Measurements from ENCODE around the gene TMCC1.
"Not testable (repeated sequence)": the region's sequence is repeated elsewhere in the genome, so short reads cannot be mapped to it uniquely, and the experiment has no call there.

The TMCC1 gene

DNA sequence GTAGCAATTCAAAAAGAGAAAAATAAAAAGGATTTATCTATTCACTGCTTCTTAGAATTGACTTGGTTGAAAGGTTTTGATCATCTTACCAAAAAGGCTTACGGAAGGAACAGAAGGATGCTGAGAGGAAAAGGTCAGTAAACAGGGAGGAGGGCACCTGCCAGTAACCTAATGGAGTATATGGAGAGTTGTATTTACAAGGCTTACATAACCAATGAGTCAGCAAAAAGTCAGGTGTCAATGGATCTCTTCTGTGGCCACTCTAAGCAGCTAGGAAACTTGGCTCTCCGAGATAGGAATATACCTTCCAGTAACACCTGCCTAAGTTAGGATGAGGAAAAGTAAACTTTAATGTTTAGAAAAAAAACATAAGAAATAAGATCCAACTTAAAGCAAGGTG, 206.6 kb downstream of the TMCC1 start:
- in situ Hi-C loops (cut with MboI; ENCODE audit: low sequenced_read_pairs, unreplicated experiment), result no loop called here
- DNase-seq (ENCODE audit: low spot score), result no peak
- TF ChIP-seq, protein P1, sequence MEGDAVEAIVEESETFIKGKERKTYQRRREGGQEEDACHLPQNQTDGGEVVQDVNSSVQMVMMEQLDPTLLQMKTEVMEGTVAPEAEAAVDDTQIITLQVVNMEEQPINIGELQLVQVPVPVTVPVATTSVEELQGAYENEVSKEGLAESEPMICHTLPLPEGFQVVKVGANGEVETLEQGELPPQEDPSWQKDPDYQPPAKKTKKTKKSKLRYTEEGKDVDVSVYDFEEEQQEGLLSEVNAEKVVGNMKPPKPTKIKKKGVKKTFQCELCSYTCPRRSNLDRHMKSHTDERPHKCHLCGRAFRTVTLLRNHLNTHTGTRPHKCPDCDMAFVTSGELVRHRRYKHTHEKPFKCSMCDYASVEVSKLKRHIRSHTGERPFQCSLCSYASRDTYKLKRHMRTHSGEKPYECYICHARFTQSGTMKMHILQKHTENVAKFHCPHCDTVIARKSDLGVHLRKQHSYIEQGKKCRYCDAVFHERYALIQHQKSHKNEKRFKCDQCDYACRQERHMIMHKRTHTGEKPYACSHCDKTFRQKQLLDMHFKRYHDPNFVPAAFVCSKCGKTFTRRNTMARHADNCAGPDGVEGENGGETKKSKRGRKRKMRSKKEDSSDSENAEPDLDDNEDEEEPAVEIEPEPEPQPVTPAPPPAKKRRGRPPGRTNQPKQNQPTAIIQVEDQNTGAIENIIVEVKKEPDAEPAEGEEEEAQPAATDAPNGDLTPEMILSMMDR (IDR thresholded peaks at IDR 0.05; ENCODE audit: borderline replicate concordance, control extremely low read depth, extremely low read depth, insufficient read depth, missing control alignments), result no peak

DNA sequence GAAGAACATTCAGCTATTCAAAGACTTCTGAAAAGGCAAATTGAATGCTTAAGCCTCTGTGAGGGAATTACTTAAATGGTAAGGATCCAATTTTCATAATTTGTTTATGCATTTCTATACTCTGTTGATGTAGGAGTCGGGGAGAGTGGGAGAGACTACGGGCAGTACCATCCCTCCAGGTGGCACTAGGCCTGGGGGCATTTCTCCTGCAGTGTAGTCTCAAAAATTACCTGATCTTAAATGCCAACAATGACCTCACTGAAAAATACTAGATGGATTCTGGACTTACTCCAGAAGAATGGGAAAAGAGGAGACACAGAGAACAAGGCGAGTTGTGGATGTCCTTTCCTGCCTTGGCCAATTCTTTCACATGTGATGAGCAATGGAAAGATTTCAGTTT, 209.2 kb downstream of the TMCC1 start:
- no peak for DNase-seq (ENCODE audit: low spot score)
- TF ChIP-seq, protein P1 (IDR thresholded peaks at IDR 0.05; ENCODE audit: borderline replicate concordance, control extremely low read depth, extremely low read depth, insufficient read depth, missing control alignments), result no peak
- in situ Hi-C loops (cut with MboI; ENCODE audit: low sequenced_read_pairs, unreplicated experiment), result no loop called here

DNA sequence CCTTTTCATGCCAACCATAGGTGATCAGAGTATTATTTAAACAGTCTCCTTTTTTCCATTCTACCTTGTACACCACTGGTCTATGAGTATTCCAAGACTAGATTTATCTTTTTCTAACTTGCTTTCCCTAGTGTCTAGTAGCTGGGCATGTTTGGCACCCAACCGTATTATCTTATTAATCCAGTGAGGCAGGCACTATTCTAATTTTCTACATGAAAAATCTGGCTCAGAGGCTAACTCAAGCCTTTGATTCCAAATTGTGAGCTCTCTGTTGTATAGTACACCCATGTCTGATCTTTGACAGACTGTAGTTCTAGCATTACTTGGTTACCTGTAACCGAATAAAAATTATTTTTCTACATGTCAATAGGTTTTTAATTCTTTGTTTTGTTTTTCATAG, 210.3 kb downstream of the TMCC1 start:
- TF ChIP-seq, protein P1 (IDR thresholded peaks at IDR 0.05; ENCODE audit: borderline replicate concordance, control extremely low read depth, extremely low read depth, insufficient read depth, missing control alignments), result no peak

DNA sequence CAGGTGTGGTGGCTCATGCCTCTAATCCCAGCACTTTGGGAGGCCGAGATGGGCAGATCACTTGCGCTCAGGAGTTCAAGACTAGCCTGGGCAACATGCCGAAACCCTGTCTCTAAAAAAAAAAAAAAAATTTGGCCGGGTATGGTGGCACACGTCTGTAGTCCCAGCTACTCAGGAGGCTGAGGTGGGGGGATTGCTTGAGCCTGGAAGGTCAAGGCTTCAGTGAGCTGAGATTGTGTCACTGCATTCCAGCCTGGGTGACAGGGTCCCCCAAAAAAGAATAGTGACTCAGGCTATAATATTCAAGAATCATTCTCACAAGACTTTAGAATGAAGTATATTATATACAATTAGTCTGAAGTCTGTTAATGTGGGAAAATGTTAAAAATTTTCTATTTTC, 216.5 kb downstream of the TMCC1 start:
- TF ChIP-seq, protein P1 (IDR thresholded peaks at IDR 0.05; ENCODE audit: borderline replicate concordance, control extremely low read depth, extremely low read depth, insufficient read depth, missing control alignments), result no peak
- in situ Hi-C loops (cut with MboI; ENCODE audit: low sequenced_read_pairs, unreplicated experiment), result no loop called here
- DNase-seq (ENCODE audit: low spot score), result no peak

More for the DNA sequence above, 210.3 kb downstream of the TMCC1 start:
- in situ Hi-C loops (cut with MboI; ENCODE audit: low sequenced_read_pairs, unreplicated experiment), result no loop called here
- DNase-seq (ENCODE audit: low spot score), result no peak

DNA sequence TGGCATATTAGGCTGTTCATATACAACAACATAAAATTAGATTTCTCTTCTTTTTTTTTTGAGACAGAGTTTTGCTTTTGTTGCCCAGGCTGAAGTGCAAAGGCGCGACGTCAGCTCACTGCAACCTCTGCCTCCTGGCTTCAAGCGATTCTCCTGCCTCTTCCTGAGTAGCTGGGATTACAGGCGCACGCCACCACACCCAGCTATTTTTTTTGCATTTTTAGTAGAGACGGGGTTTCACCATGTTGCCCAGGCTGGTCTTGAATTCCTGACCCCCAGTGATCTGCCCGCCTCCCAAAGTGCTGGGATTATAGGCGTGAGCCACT, 218.8 kb downstream of the TMCC1 start:
- DNase-seq (ENCODE audit: low spot score); in situ Hi-C loops (cut with MboI; ENCODE audit: low sequenced_read_pairs, unreplicated experiment): not testable (repeated sequence)

DNA sequence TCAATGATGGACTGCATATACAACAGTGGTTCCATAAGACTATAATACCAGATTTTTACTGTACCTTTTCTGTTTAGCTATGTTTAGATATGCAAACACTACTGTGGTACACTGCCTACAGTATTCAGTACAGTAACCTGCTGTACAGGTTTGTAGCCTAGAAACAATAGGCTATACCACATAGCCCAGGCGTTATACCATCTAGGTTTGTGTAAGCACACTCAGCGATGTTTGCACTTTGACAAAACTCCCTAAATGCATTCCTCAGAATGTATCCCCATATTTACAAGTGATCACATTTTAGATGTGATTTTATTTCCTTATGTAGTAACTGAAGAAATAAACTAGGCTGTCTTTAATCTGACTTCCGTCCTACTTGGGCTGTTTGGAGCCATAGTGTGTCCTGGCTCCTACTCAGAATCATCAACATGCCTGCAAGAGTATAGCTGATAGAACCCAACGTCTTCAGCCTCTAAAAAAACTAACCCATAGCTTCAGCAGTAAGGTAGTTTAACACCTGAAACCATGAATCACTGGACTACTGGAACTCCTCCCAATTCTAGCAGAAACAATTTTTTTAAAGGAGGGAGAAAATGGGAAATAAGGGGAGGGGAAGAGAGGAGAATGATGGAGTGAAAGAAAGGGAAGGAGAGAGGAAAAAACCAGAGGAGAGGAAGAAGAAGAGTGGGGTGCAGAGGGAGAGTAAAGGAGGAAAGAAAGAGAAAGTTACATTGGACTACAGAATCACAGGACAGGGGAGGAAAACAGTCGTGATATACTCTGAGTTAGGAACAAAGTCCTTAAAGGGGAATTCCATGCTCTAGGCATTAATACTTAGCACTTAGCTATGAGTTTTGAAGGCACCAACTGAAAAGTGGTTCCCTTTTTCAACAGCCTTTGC, 219.4 kb downstream of the TMCC1 start:
- TF ChIP-seq, protein P1 (IDR thresholded peaks at IDR 0.05; ENCODE audit: borderline replicate concordance, control extremely low read depth, extremely low read depth, insufficient read depth, missing control alignments), result no peak
- in situ Hi-C loops (cut with MboI; ENCODE audit: low sequenced_read_pairs, unreplicated experiment), result no loop called here
- DNase-seq (ENCODE audit: low spot score), result peak; percentile 36

DNA sequence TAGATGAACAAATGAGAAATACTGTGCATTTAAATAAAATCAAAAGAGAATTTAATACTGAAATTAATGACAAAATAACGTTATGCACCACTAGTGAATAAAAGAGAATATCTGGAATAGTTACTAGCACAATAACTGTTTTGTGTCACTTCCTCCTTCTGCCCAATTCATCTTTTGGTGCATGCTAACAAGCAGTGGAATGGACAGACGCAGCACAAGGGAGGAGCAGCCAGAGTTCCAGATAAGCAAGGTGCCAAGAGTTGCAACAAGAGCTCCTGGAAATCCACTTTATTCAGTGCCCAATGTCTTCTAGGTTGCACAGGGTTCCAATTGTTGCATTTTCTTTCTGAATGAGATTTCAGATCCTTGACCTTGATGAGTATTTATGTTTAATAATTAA, 220.5 kb downstream of the TMCC1 start:
- no peak for DNase-seq (ENCODE audit: low spot score)
- in situ Hi-C loops (cut with MboI; ENCODE audit: low sequenced_read_pairs, unreplicated experiment), result no loop called here
- TF ChIP-seq, protein P1 (IDR thresholded peaks at IDR 0.05; ENCODE audit: borderline replicate concordance, control extremely low read depth, extremely low read depth, insufficient read depth, missing control alignments), result no peak

Data from GM13976 (cell line).